Peyer's patch (tissue), 4 donors: Measurements from ENCODE around the gene GNGT1.

Experiments
- CTCF ChIP-seq, 6 experiments: fragments of 450-650 bp in 4 of 6; fragments of 200-600 bp in 2 of 6; sonication (generic) in 1 of 6; IDR thresholded peaks; one replicate each; pipeline ENCODE4 v1.5.1; 2017 to 2019; ENCODE audit warnings: antibody characterized with exemption in 6 of 6, mild to moderate bottlenecking in 3 of 6, moderate library complexity in 1 of 6
- POLR2A ChIP-seq, 2 donors: fragments of 450-650 bp; IDR thresholded peaks; one replicate each; pipeline ENCODE4 v1.5.1; 2017; ENCODE audit warnings: antibody characterized with exemption in 2 of 2, mild to moderate bottlenecking in 2 of 2, moderate library complexity in 2 of 2

- TF ChIP-seq CTCF (IDR thresholded peaks at IDR 0.05) (no peak), POLR2A (IDR thresholded peaks at IDR 0.05) (no peak)
Measured at GRCh38 chr7:93948873-93949272, 42.5 kb downstream of the GNGT1 start.
